H1 (cell line): ENCODE results near the gene SREK1IP1. TPM values are rescaled to one million over a fixed set of nuclear protein-coding genes. Genes with fewer than 3 reads are reported as not detected.

Source experiments
- CTCF ChIA-PET: fragments of 300-600 bp; sonication (Branson Sonifier 250); formaldehyde crosslinking; loops from one replicate; lab custom pipeline; 2021; ENCODE audit not compliant: partially characterized antibody; lab: Charles Lee
- POLR2A ChIA-PET: fragments of 300-600 bp; sonication (Branson Sonifier 250); formaldehyde crosslinking; loops from one replicate; lab custom pipeline; 2021; ENCODE audit warnings: inconsistent platforms; ENCODE audit not compliant: partially characterized antibody; lab: Charles Lee
- DNase-seq, 2 experiments: peaks; one replicate each; pipeline versions ENCODE4 v3.0.0 to v3.0.0-alpha.2; 2010 to 2022; ENCODE audit warnings: low spot score in 2 of 2, low read depth in 1 of 2, mixed read lengths in 1 of 2
- FAIRE-seq: peaks from 2 replicates; lab custom pipeline; 2011; peaks lifted over from hg19 to GRCh38; lab: Jason Lieb, UNC
- H2AFZ ChIP-seq: 2 replicates; pipeline ENCODE4 v1.8.1; 2012; ENCODE audit warnings: low read length, inconsistent platforms
- H2AK5ac ChIP-seq: 2 replicates; pipeline ENCODE4 v1.6.1; 2013; ENCODE audit warnings: low read depth, low read length
- H2BK120ac ChIP-seq: replicated peaks from 2 replicates; pipeline ENCODE3; 2013; ENCODE audit warnings: low read depth, low read length, inconsistent platforms
- H2BK12ac ChIP-seq: 2 replicates; pipeline ENCODE4 v1.6.1; 2013; ENCODE audit warnings: low read depth, low read length
- H2BK15ac ChIP-seq: 2 replicates; pipeline ENCODE4 v1.6.1; 2013; ENCODE audit warnings: low read length
- H2BK20ac ChIP-seq: 2 replicates; pipeline ENCODE4 v1.6.1; 2013; ENCODE audit warnings: low read length
- H2BK5ac ChIP-seq: 2 replicates; pipeline ENCODE4 v1.6.1; 2013; ENCODE audit warnings: low read depth, low read length
- H3K14ac ChIP-seq: 2 replicates; pipeline ENCODE4 v1.6.1; 2013; ENCODE audit warnings: inconsistent platforms; ENCODE audit not compliant: insufficient read length
- H3K18ac ChIP-seq: 2 replicates; pipeline ENCODE4 v1.6.1; 2013; ENCODE audit warnings: low read length; ENCODE audit errors: extremely low read depth
- H3K23ac ChIP-seq: 2 replicates; pipeline ENCODE4 v1.6.1; 2013; ENCODE audit warnings: inconsistent platforms; ENCODE audit not compliant: insufficient read length
- H3K23me2 ChIP-seq: 2 replicates; pipeline ENCODE4 v1.6.1; 2013; ENCODE audit warnings: low read depth, low read length
- H3K27ac ChIP-seq: 2 replicates; pipeline ENCODE4 v1.6.1; 2011; ENCODE audit warnings: low read depth, low read length, inconsistent platforms
- H3K27me3 ChIP-seq, 4 experiments: replicated peaks in 1 of 4; 1 replicate in 1 of 4; 2 replicates in 3 of 4; pipeline versions ENCODE4 v1.6.1 to v1.8.1; 2011 to 2013; ENCODE audit warnings: low read length in 3 of 4, mild to moderate bottlenecking in 3 of 4, inconsistent platforms in 2 of 4, mixed read lengths in 2 of 4, moderate library complexity in 1 of 4; ENCODE audit not compliant: control insufficient read depth in 3 of 4, insufficient read depth in 3 of 4; ENCODE audit errors: extremely low read depth in 1 of 4
- H3K36me3 ChIP-seq, 4 experiments: 2 replicates each; pipeline versions ENCODE4 v1.6.1 to v1.8.1; 2011 to 2013; ENCODE audit warnings: mild to moderate bottlenecking in 4 of 4, low read length in 3 of 4, moderate library complexity in 2 of 4, control low read depth in 1 of 4, inconsistent platforms in 1 of 4; ENCODE audit not compliant: insufficient read depth in 4 of 4, control insufficient read depth in 2 of 4
- H3K4ac ChIP-seq: replicated peaks from 2 replicates; pipeline ENCODE3; 2013; ENCODE audit warnings: low read length, low read depth, mixed read lengths, inconsistent platforms; ENCODE audit not compliant: insufficient read length
- H3K4me1 ChIP-seq, 4 experiments: replicated peaks in 1 of 4; 1 replicate in 1 of 4; 2 replicates in 3 of 4; pipeline versions ENCODE4 v1.6.1 to v1.8.1; 2011 to 2013; ENCODE audit warnings: low read length in 3 of 4, inconsistent platforms in 2 of 4, mixed read lengths in 1 of 4; ENCODE audit not compliant: insufficient read depth in 4 of 4, control insufficient read depth in 3 of 4
- H3K4me2 ChIP-seq, 2 experiments: 2 replicates each; pipeline versions ENCODE4 v1.6.1 to v1.8.1; 2011 to 2013; ENCODE audit warnings: low read depth in 2 of 2, low read length in 2 of 2, control low read depth in 1 of 2, inconsistent platforms in 1 of 2, mild to moderate bottlenecking in 1 of 2; ENCODE audit not compliant: insufficient read depth in 1 of 2
- H3K4me3 ChIP-seq, 4 experiments: fragments of 200-600, 300-600 bp in 1 of 4; sonication (generic), shearing (Covaris generic), sonication (Bioruptor Twin) in 1 of 4; 2 replicates each; pipeline versions ENCODE4 v1.5.1 to v1.8.1; 2011 to 2016; ENCODE audit warnings: low read length in 4 of 4, low read depth in 3 of 4, control low read depth in 2 of 4, inconsistent platforms in 2 of 4, mild to moderate bottlenecking in 2 of 4, mixed read lengths in 1 of 4, moderate library complexity in 1 of 4; ENCODE audit not compliant: insufficient read depth in 2 of 4; ENCODE audit errors: extremely low read depth in 1 of 4
- H3K56ac ChIP-seq: replicated peaks from 2 replicates; pipeline ENCODE3; 2013; ENCODE audit warnings: low read depth, mild to moderate bottlenecking, mixed read lengths, low read length, inconsistent platforms; ENCODE audit not compliant: insufficient read length
- H3K79me1 ChIP-seq: 2 replicates; pipeline ENCODE4 v1.6.1; 2013; ENCODE audit warnings: low read depth, low read length, control low read depth
- H3K79me2 ChIP-seq, 2 experiments: 2 replicates each; pipeline versions ENCODE4 v1.6.1 to v1.8.1; 2012 to 2013; ENCODE audit warnings: low read length in 2 of 2, mild to moderate bottlenecking in 2 of 2, inconsistent platforms in 1 of 2; ENCODE audit not compliant: insufficient read depth in 2 of 2, control insufficient read depth in 1 of 2
- H3K9ac ChIP-seq, 4 experiments: replicated peaks in 1 of 4; 1 replicate in 1 of 4; 2 replicates in 3 of 4; pipeline versions ENCODE4 v1.6.1 to v1.8.1; 2011 to 2013; ENCODE audit warnings: low read depth in 3 of 4, low read length in 3 of 4, control low read depth in 2 of 4, mild to moderate bottlenecking in 2 of 4, moderate library complexity in 2 of 4, inconsistent platforms in 1 of 4; ENCODE audit errors: extremely low read depth in 1 of 4
- H3K9me3 ChIP-seq, 2 experiments: 2 replicates each; pipeline versions ENCODE4 v1.6.1 to v1.8.1; 2012 to 2013; ENCODE audit warnings: mild to moderate bottlenecking in 2 of 2, moderate library complexity in 2 of 2, control low read depth in 1 of 2, inconsistent platforms in 1 of 2, low read depth in 1 of 2, low read length in 1 of 2, mixed read lengths in 1 of 2; ENCODE audit not compliant: insufficient read depth in 2 of 2
- H4K20me1 ChIP-seq, 2 experiments: replicated peaks in 1 of 2; 2 replicates each; pipeline versions ENCODE3 to v1.8.1; 2011 to 2013; ENCODE audit warnings: inconsistent platforms in 2 of 2, low read length in 2 of 2, mild to moderate bottlenecking in 1 of 2; ENCODE audit not compliant: insufficient read depth in 2 of 2, control insufficient read depth in 1 of 2
- H4K5ac ChIP-seq: 2 replicates; pipeline ENCODE4 v1.6.1; 2013; ENCODE audit warnings: low read length, low read depth, mixed read lengths, inconsistent platforms; ENCODE audit not compliant: insufficient read length
- H4K8ac ChIP-seq: 2 replicates; pipeline ENCODE4 v1.8.0; 2013; ENCODE audit warnings: mild to moderate bottlenecking, moderate library complexity, low read length, inconsistent platforms; ENCODE audit not compliant: insufficient read depth; ENCODE audit errors: extremely low read depth
- H4K91ac ChIP-seq: replicated peaks from 2 replicates; pipeline ENCODE3; 2013; ENCODE audit warnings: low read length, mixed read lengths, inconsistent platforms; ENCODE audit not compliant: insufficient read length
- ASH2L ChIP-seq: fragments of 200-600, 300-600 bp; sonication (generic); IDR thresholded peaks from one replicate; pipeline ENCODE4 v1.7.1; 2017; ENCODE audit warnings: low read length
- BRCA1 ChIP-seq: IDR thresholded peaks from 2 replicates; pipeline ENCODE4 v1.6.1; 2012; ENCODE audit warnings: low read depth, low read length, improper control_type of control experiment
- CBX8 ChIP-seq: fragments of 300-800, 300-1000 bp; sonication (generic); IDR thresholded peaks from 2 replicates; pipeline ENCODE4 v1.7.1; 2016; ENCODE audit warnings: low read depth, low read length, borderline replicate concordance
- CEBPB ChIP-seq: IDR thresholded peaks from 2 replicates; pipeline ENCODE4 v1.6.1; 2012; ENCODE audit warnings: low read depth, low read length
- CHD2 ChIP-seq: IDR thresholded peaks from 2 replicates; pipeline ENCODE4 v1.6.1; 2012; ENCODE audit warnings: low read length, improper control_type of control experiment
- HDAC2 ChIP-seq, 2 experiments: fragments of 300-600 bp in 1 of 2; sonication (generic) in 1 of 2; IDR thresholded peaks; 2 replicates each; pipeline ENCODE4 v1.6.1; 2011 to 2012; ENCODE audit warnings: low read depth in 2 of 2, low read length in 2 of 2, mild to moderate bottlenecking in 2 of 2, moderate library complexity in 2 of 2, borderline replicate concordance in 1 of 2, inconsistent platforms in 1 of 2
- KDM4A ChIP-seq: IDR thresholded peaks from one replicate; pipeline ENCODE4 v1.7.1; 2012; ENCODE audit warnings: low read depth, mild to moderate bottlenecking, moderate library complexity, low read length, inconsistent platforms; ENCODE audit not compliant: severe bottlenecking
- MAFK ChIP-seq: IDR thresholded peaks from 2 replicates; pipeline ENCODE4 v1.6.1; 2012; ENCODE audit warnings: low read depth, mild to moderate bottlenecking, improper control_type of control experiment, low read length
- POU5F1 ChIP-seq: IDR thresholded peaks from 2 replicates; pipeline ENCODE4 v1.6.1; 2011; ENCODE audit warnings: low read depth, mild to moderate bottlenecking, low read length, moderate library complexity
- SAP30 ChIP-seq: fragments of 300-600 bp; sonication (generic); IDR thresholded peaks from 2 replicates; pipeline ENCODE4 v1.7.1; 2012; ENCODE audit warnings: low read length, moderate library complexity, mild to moderate bottlenecking, inconsistent platforms; ENCODE audit not compliant: insufficient read depth, insufficient replicate concordance
- SP2 ChIP-seq: IDR thresholded peaks from 2 replicates; pipeline ENCODE4 v1.6.1; 2012; ENCODE audit warnings: mild to moderate bottlenecking, low read length, inconsistent platforms
- TAF1 ChIP-seq: IDR thresholded peaks from 2 replicates; pipeline ENCODE4 v1.6.1; 2011; ENCODE audit warnings: mild to moderate bottlenecking, low read depth, low read length
- WGBS, 2 experiments: shearing (Covaris generic) in 1 of 2; methylation state at CpG; one replicate each; pipeline versions ENCODE4 v1.1.6 to v1.1.7; 2013 to 2015; ENCODE audit warnings: low lambda C conversion rate in 2 of 2, mixed read lengths in 2 of 2, inconsistent platforms in 1 of 2, low coverage in 1 of 2, missing lambda C conversion rate in 1 of 2; ENCODE audit not compliant: insufficient replicate concordance in 2 of 2, insufficient coverage in 1 of 2, insufficient read length in 1 of 2; ENCODE audit errors: extremely low coverage in 1 of 2, missing lambda C conversion rate in 1 of 2; 5-methylcytosine and 5-hydroxymethylcytosine counted together
- polyA plus RNA-seq, 7 experiments: library from polyadenylated mRNA; depleted of rRNA in 3 of 7; stranded (reverse) in 5 of 7; unstranded in 2 of 7; fragments of >200 nt in 5 of 7; fragments of 200-250 nt in 2 of 7; gene quantifications; 1 replicate in 5 of 7; 2 replicates in 1 of 7; 4 replicates in 1 of 7; pipeline versions ENCODE4 v1.2.1 to v1.2.3, GENCODE V29; 2011 to 2013; ENCODE audit warnings: missing spikeins in 2 of 7, mixed read lengths in 2 of 7
- total RNA-seq: library from RNA; stranded (reverse); fragmentation: NEBNext Ultra II Directional; extraction: Animal tissue kit (Norgen Biotek cat#: 25700); gene quantifications from 2 replicates; pipeline ENCODE4 v1.2.1, GENCODE V29; 2021
- TF ChIP-seq, protein P1 (sequence below): IDR thresholded peaks from 2 replicates; pipeline ENCODE4 v1.6.1; 2011; ENCODE audit warnings: low read depth, mild to moderate bottlenecking, low read length; ENCODE audit not compliant: insufficient read depth

SREK1IP1 gene
- total and polyA plus RNA-seq, 2 of the 8 experiments (the other 6 are each of a cell fraction or from before 2014, with no cell fraction given), result 6.2 to 39.0 TPM

DNA sequence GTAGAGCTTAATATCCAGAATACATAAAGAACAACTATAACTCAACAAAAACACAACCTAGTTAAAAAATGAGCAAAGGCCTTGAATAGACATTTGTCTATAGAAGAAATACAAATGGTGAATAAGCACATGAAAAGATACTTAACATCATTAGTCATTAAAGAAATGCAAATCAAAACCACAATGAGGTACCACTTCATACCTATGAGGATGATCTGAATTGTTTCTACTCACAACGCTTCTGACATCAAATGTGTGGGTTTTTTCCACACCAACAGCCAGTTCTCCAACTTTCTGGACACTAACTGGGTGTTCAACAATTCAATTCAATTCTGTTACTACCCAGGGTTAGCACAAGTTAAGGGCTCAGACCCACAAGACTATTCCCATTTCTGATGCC lies 22.0 kb downstream of the SREK1IP1 start:
- Histone ChIP-seq H2BK120ac (no peak overlapping the region), H3K79me2 (peaks cover 0 to 6% of the 10 kb centered on the region in 2 experiments; a peak in 2 of 4 replicates), H4K91ac (no peak overlapping the region), H3K18ac (no peak overlapping the region), H3K23ac (no peak overlapping the region), H4K5ac (no peak overlapping the region), H2BK5ac (no peak overlapping the region), H2AK5ac (no peak overlapping the region), H2AFZ (no peak overlapping the region), H3K9me3 (no peaks in the 10 kb centered on the region), H3K27ac (no peak overlapping the region), H2BK20ac (no peak overlapping the region), H3K4ac (no peak overlapping the region), H4K20me1 (peaks cover 0 to 2% of the 10 kb centered on the region in 2 experiments), H3K9ac (no peak overlapping the region), H2BK15ac (no peak overlapping the region), H3K23me2 (no peaks in the 10 kb centered on the region), H3K56ac (no peak overlapping the region), H3K4me3 (no peak overlapping the region), H2BK12ac (no peak overlapping the region), H3K27me3 (no peaks in the 10 kb centered on the region), H3K79me1 (peaks cover 3% of the 10 kb centered on the region; the same call in 1 of the 2 replicates), H3K14ac (no peak overlapping the region), H3K4me2 (no peak overlapping the region), H4K8ac (no peak overlapping the region), H3K36me3 (no peaks in the 10 kb centered on the region; a peak in 2 of 8 replicates), H3K4me1 (peaks cover 0 to 2% (median 0%) of the 10 kb centered on the region in 4 experiments; a peak in 2 of 7 replicates)
- 85% methylated on average over 1 of the region's 1 CpG; no CpG with 5 or more reads in 1 of the 2 experiments for WGBS, 2 experiments
- no peak for DNase-seq
- POLR2A ChIA-PET, result interaction anchor here (0.6 to 1.8 kb wide), 6 partner anchors 8 to 179 kb away, joined by 3 to 7 read pairs (median 4); partner anchors contain the start of genes CWC27 and SREK1IP1
- no peak for FAIRE-seq
- CTCF ChIA-PET, result interaction anchor here (0.7 to 3.9 kb wide), 5 partner anchors 11 to 111 kb away, joined by 3 to 11 read pairs (median 3); partner anchors contain the start of genes CWC27 and SHISAL2B
- no peak for TF ChIP-seq SP2
- TF ChIP-seq HDAC2 (IDR thresholded peaks at IDR 0.05; ENCODE audit: borderline replicate concordance in 1 of 2, low read depth in 2 of 2, low read length in 2 of 2), result no peak
- no peak for TF ChIP-seq KDM4A
- TF ChIP-seq BRCA1, result no peak
- no peak for TF ChIP-seq TAF1
- TF ChIP-seq, protein P1, sequence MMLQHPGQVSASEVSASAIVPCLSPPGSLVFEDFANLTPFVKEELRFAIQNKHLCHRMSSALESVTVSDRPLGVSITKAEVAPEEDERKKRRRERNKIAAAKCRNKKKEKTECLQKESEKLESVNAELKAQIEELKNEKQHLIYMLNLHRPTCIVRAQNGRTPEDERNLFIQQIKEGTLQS, result no peak
- no peak for TF ChIP-seq CBX8
- no peak for TF ChIP-seq ASH2L
- no peak for TF ChIP-seq SAP30
- TF ChIP-seq CHD2, result no peak
- no peak for TF ChIP-seq MAFK
- no peak for TF ChIP-seq POU5F1
- no peak for TF ChIP-seq CEBPB
